Endothelial cell of umbilical vein (primary cell): ENCODE measurements around the gene INTS12. TPM values are rescaled to one million over a fixed set of nuclear protein-coding genes. Genes with fewer than 3 reads are reported as not detected.

Source experiments
- BruUV-seq: library from RNA; stranded (reverse); fragments of 400-500 nt; replicated peaks from 2 replicates; lab custom pipeline; 2021; lab: Mats Ljungman, UMichigan
- CTCF ChIA-PET: fragments of 300-600, 350-600 bp; sonication (Branson Sonifier 250); formaldehyde crosslinking; loops from one replicate; lab custom pipeline; 2021; ENCODE audit warnings: antibody characterized with exemption, inconsistent platforms; lab: Charles Lee
- POLR2A ChIA-PET: fragments of 300-600, 350-600 bp; sonication (Branson Sonifier 250); formaldehyde crosslinking; loops from one replicate; lab custom pipeline; 2021; ENCODE audit warnings: antibody characterized with exemption, inconsistent platforms; lab: Charles Lee
- DNase-seq: peaks from one replicate; pipeline ENCODE4 v3.0.0-alpha.2; 2011; ENCODE audit warnings: low read depth, low spot score
- FAIRE-seq: peaks from 2 replicates; lab custom pipeline; 2011; peaks lifted over from hg19 to GRCh38; lab: Jason Lieb, UNC
- H2AFZ ChIP-seq: 2 replicates; pipeline ENCODE4 v1.6.0; 2012; ENCODE audit warnings: low read depth, low read length, control low read depth, inconsistent platforms
- H3K27ac ChIP-seq: 2 replicates; pipeline ENCODE4 v1.5.1; 2011; ENCODE audit warnings: low read depth, mild to moderate bottlenecking, control low read depth, low read length, moderate library complexity; ENCODE audit not compliant: insufficient read depth
- H3K27me3 ChIP-seq, 2 experiments: 2 replicates each; pipeline versions ENCODE4 v1.6.0 to v1.6.1; 2011; ENCODE audit warnings: low read length in 2 of 2, mixed read lengths in 1 of 2; ENCODE audit not compliant: control insufficient read depth in 2 of 2, insufficient read depth in 2 of 2
- H3K36me3 ChIP-seq, 2 experiments: 2 replicates in 1 of 2; 3 replicates in 1 of 2; pipeline ENCODE4 v1.5.1; 2011; ENCODE audit warnings: low read length in 2 of 2, mild to moderate bottlenecking in 1 of 2, moderate library complexity in 1 of 2; ENCODE audit not compliant: control insufficient read depth in 2 of 2, insufficient read depth in 2 of 2; ENCODE audit errors: extremely low read depth in 1 of 2
- H3K4me1 ChIP-seq: 3 replicates; pipeline ENCODE4 v1.5.1; 2011; ENCODE audit warnings: mild to moderate bottlenecking, low read length; ENCODE audit not compliant: control insufficient read depth, insufficient read depth; ENCODE audit errors: extremely low read depth
- H3K4me2 ChIP-seq: 2 replicates; pipeline ENCODE4 v1.6.1; 2011; ENCODE audit warnings: low read length, control low read depth, mixed read lengths; ENCODE audit not compliant: insufficient read depth
- H3K4me3 ChIP-seq, 3 experiments: fragments of 200-600 bp in 1 of 3; sonication (generic), shearing (Covaris generic) in 1 of 3; replicated peaks in 1 of 3; 2 replicates each; pipeline ENCODE4 v1.5.1; 2011 to 2016; ENCODE audit warnings: control low read depth in 3 of 3, low read length in 3 of 3, mild to moderate bottlenecking in 2 of 3, inconsistent platforms in 1 of 3, low read depth in 1 of 3, moderate library complexity in 1 of 3; ENCODE audit not compliant: insufficient read depth in 1 of 3
- H3K79me2 ChIP-seq: 2 replicates; pipeline ENCODE4 v1.6.0; 2012; ENCODE audit warnings: low read length, inconsistent platforms; ENCODE audit not compliant: control insufficient read depth, insufficient read depth
- H3K9ac ChIP-seq: replicated peaks from 2 replicates; pipeline ENCODE3; 2011; ENCODE audit warnings: low read length, control low read depth; ENCODE audit not compliant: insufficient read depth; ENCODE audit errors: extremely low read depth
- H3K9me1 ChIP-seq: replicated peaks from 3 replicates; pipeline ENCODE4 v1.6.0; 2011; ENCODE audit warnings: mild to moderate bottlenecking, low read length; ENCODE audit not compliant: control insufficient read depth, insufficient read depth; ENCODE audit errors: extremely low read depth
- H3K9me3 ChIP-seq: replicated peaks from 2 replicates; pipeline ENCODE4 v1.5.1; 2012; ENCODE audit warnings: low read length, inconsistent platforms; ENCODE audit not compliant: control insufficient read depth, insufficient read depth
- H4K20me1 ChIP-seq: replicated peaks from 2 replicates; pipeline ENCODE3; 2011; ENCODE audit warnings: mild to moderate bottlenecking, low read length; ENCODE audit not compliant: control insufficient read depth, insufficient read depth; ENCODE audit errors: extremely low read depth
- EZH2 ChIP-seq: IDR thresholded peaks from 2 replicates; pipeline ENCODE4 v1.6.1; 2012; ENCODE audit warnings: borderline replicate concordance, low read depth, mild to moderate bottlenecking, moderate library complexity, low read length, inconsistent platforms; ENCODE audit not compliant: severe bottlenecking
- FOS ChIP-seq: IDR thresholded peaks from 2 replicates; pipeline ENCODE4 v1.6.1; 2011; ENCODE audit warnings: mild to moderate bottlenecking, low read length, moderate library complexity, borderline replicate concordance; ENCODE audit not compliant: insufficient read depth
- GATA2 ChIP-seq: IDR thresholded peaks from 2 replicates; pipeline ENCODE4 v1.7.0; 2011; ENCODE audit warnings: low read depth, mild to moderate bottlenecking, moderate library complexity, mixed read lengths, low read length; ENCODE audit not compliant: insufficient read length, insufficient read depth
- JUN ChIP-seq: IDR thresholded peaks from 2 replicates; pipeline ENCODE4 v1.6.1; 2011; ENCODE audit warnings: borderline replicate concordance, low read depth; ENCODE audit not compliant: insufficient read length, insufficient read depth
- MYC ChIP-seq: IDR thresholded peaks from one replicate; pipeline ENCODE4 v1.6.1; 2011; ENCODE audit warnings: mild to moderate bottlenecking, low read depth, low read length
- POLR2A ChIP-seq: IDR thresholded peaks from 2 replicates; pipeline ENCODE4 v1.6.1; 2012; ENCODE audit warnings: low read depth, mild to moderate bottlenecking, control low read depth, low read length
- POLR2AphosphoS5 ChIP-seq: IDR thresholded peaks from 2 replicates; pipeline ENCODE4 v1.6.1; 2012; ENCODE audit warnings: low read depth, mild to moderate bottlenecking, control low read depth, low read length, moderate library complexity; ENCODE audit not compliant: insufficient read depth
- dilution Hi-C: fragments of 300-500 bp; cut with MboI; formaldehyde crosslinking; loops from one replicate; pipeline ENCODE4 v1.15.0; 2019; ENCODE audit warnings: low sequenced_read_pairs; ENCODE audit not compliant: extremely low pct_ligation_motif_present
- intact Hi-C: fragments of 100-400 bp; cut with micrococcal nuclease; formaldehyde crosslinking; loops from one replicate; pipeline ENCODE4 v1.10.0; 2022
- polyA plus RNA-seq, 4 experiments: library from polyadenylated mRNA; depleted of rRNA in 3 of 4; stranded (reverse) in 3 of 4; unstranded in 1 of 4; fragments of >200 nt; gene quantifications; 2 replicates each; pipeline versions ENCODE4 v1.2.1 to v1.2.3, GENCODE V29; 2011 to 2012; ENCODE audit warnings: missing spikeins in 1 of 4
- total RNA-seq: library from RNA; stranded (reverse); gene quantifications from 2 replicates; pipeline ENCODE4 v1.2.3, GENCODE V29; 2021
- TF ChIP-seq, protein P1 (sequence below): IDR thresholded peaks from 2 replicates; pipeline ENCODE4 v1.6.1; 2011; ENCODE audit not compliant: insufficient read depth, insufficient read length
- TF ChIP-seq, protein P2 (sequence below), 2 donors: IDR thresholded peaks; 1 replicate in 1 of 2; 2 replicates in 1 of 2; pipeline ENCODE4 v1.5.1; 2011; ENCODE audit warnings: low read length in 2 of 2, mild to moderate bottlenecking in 2 of 2, moderate library complexity in 2 of 2, control low read depth in 1 of 2, inconsistent platforms in 1 of 2, low read depth in 1 of 2; ENCODE audit not compliant: insufficient read depth in 1 of 2; ENCODE audit errors: extremely low read depth in 1 of 2

The INTS12 gene
- total and polyA plus RNA-seq, 2 donors (not counting 3 experiments of a cell fraction or from before 2014, with no cell fraction given), result 19.7 to 20.9 TPM

DNA sequence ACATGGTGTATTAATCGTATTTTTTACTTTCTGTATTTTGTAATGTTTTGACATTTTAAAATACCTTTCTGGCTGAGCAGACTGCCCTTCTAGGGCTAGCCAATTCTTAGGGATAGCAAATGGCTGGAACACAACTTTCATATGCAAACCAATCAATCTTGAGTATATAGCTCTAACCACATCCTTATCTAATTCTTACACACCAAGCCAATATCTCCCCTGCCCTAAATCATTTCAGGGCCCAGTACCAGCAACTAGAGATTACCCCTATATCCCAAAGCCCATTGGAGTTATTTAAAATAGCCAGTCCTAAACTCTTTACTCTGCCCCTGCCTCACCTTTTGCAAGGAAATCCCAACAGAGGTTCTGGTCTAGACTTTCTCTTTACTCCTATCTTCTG, 58.3 kb downstream of the INTS12 start:
- no peaks in the 10 kb centered on the region for H3K36me3 ChIP-seq
- H3K9me3 ChIP-seq, result no peaks in the 10 kb centered on the region
- DNase-seq (no peak), FAIRE-seq (no peak)
- CTCF ChIA-PET, result no interaction called here
- no peak overlapping the region for H3K27ac ChIP-seq
- no peaks in the 10 kb centered on the region for H4K20me1 ChIP-seq
- intact Hi-C loops (no loop called here), dilution Hi-C loops (no loop called here)
- POLR2A ChIA-PET, result no interaction called here
- no peaks in the 10 kb centered on the region for H3K4me1 ChIP-seq
- H3K4me2 ChIP-seq, result no peak overlapping the region
- H3K9ac ChIP-seq, result no peak overlapping the region
- peaks cover 8 to 11% of the 10 kb centered on the region in 2 experiments for H3K27me3 ChIP-seq
- no peaks in the 10 kb centered on the region for H3K9me1 ChIP-seq
- no peaks in the 10 kb centered on the region for H3K79me2 ChIP-seq
- no peak for TF ChIP-seq MYC
- TF ChIP-seq FOS, result no peak
- TF ChIP-seq, protein P1, sequence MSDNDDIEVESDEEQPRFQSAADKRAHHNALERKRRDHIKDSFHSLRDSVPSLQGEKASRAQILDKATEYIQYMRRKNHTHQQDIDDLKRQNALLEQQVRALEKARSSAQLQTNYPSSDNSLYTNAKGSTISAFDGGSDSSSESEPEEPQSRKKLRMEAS, result no peak
- TF ChIP-seq, protein P2, sequence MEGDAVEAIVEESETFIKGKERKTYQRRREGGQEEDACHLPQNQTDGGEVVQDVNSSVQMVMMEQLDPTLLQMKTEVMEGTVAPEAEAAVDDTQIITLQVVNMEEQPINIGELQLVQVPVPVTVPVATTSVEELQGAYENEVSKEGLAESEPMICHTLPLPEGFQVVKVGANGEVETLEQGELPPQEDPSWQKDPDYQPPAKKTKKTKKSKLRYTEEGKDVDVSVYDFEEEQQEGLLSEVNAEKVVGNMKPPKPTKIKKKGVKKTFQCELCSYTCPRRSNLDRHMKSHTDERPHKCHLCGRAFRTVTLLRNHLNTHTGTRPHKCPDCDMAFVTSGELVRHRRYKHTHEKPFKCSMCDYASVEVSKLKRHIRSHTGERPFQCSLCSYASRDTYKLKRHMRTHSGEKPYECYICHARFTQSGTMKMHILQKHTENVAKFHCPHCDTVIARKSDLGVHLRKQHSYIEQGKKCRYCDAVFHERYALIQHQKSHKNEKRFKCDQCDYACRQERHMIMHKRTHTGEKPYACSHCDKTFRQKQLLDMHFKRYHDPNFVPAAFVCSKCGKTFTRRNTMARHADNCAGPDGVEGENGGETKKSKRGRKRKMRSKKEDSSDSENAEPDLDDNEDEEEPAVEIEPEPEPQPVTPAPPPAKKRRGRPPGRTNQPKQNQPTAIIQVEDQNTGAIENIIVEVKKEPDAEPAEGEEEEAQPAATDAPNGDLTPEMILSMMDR (IDR thresholded peaks at IDR 0.05; ENCODE audit: extremely low read depth in 1 of 2, insufficient read depth in 1 of 2, low read depth in 1 of 2, low read length in 2 of 2), result no peak
- TF ChIP-seq POLR2A, result no peak
- no peak for TF ChIP-seq EZH2
- TF ChIP-seq GATA2, result no peak
- no peak for TF ChIP-seq JUN
- no peak for TF ChIP-seq POLR2AphosphoS5
- H3K4me3 ChIP-seq, result no peak overlapping the region
- no TSS peak for BruUV-seq
- H2AFZ ChIP-seq, result no peak overlapping the region
